Measurements from ENCODE around the gene VPS9D1.

Gene VPS9D1

DNA sequence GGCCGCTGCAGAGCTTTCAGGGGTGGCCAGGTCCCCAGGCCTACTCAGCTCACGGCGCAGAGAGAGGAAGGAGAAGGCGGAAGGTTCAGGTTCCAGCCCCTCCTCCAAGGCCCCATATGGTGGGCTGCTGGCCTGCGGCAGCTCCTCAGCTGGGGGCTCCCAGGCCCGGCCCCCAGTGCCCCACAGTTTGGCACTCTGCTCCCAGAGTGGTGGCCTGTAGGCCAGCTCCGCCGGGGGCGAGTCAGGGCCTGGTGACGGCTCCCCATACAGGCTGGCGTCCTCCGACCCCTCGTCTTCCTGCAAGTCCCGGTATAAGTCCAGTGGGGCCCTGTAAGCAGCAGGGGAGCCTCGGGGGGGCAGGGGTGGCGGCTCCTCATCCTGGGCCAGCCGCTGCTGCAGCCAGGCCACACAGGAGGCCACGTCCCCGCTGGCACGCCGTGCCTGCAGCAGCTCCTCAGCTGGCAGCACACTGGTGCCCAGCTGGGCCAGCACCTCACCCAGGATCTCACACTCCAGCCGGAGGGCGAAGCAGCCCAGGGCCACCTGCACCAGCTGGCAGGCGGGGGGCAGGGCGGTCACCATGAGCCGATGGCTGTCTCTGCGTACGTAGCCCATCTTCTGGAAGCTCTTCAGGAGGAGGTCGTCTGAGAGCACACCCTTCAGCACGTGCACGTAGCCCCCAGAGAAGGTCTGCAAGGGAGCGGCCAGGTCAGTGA is 22.9 kb downstream of the VPS9D1 start:
- TF ChIP-seq, protein P1, sequence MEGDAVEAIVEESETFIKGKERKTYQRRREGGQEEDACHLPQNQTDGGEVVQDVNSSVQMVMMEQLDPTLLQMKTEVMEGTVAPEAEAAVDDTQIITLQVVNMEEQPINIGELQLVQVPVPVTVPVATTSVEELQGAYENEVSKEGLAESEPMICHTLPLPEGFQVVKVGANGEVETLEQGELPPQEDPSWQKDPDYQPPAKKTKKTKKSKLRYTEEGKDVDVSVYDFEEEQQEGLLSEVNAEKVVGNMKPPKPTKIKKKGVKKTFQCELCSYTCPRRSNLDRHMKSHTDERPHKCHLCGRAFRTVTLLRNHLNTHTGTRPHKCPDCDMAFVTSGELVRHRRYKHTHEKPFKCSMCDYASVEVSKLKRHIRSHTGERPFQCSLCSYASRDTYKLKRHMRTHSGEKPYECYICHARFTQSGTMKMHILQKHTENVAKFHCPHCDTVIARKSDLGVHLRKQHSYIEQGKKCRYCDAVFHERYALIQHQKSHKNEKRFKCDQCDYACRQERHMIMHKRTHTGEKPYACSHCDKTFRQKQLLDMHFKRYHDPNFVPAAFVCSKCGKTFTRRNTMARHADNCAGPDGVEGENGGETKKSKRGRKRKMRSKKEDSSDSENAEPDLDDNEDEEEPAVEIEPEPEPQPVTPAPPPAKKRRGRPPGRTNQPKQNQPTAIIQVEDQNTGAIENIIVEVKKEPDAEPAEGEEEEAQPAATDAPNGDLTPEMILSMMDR (IDR thresholded peaks at IDR 0.05) = no peak

DNA sequence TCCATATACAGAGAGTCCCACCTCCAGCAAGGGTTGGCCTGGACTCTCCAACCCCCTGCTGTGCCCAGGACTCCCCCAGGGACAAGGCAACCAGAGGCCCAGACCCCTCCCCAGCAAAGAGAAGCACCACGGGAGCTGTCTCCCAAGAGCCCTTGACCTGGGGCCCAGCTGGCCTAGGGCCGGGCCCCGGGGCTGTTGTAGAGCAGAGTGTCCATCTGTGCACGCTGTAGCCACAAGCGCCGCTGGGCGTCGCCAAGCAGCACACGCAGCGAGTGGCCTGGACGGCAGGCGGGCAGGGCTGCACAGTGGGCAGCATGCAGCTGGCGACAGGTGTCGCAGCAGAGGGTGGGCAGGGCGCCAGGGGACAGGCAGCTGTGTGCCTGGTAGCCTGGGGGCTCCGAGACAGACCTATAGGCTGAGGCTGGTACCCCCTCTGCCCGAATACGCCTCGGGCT is 23.5 kb downstream of the VPS9D1 start:
- TF ChIP-seq, protein P1 (IDR thresholded peaks at IDR 0.05) = no peak

DNA sequence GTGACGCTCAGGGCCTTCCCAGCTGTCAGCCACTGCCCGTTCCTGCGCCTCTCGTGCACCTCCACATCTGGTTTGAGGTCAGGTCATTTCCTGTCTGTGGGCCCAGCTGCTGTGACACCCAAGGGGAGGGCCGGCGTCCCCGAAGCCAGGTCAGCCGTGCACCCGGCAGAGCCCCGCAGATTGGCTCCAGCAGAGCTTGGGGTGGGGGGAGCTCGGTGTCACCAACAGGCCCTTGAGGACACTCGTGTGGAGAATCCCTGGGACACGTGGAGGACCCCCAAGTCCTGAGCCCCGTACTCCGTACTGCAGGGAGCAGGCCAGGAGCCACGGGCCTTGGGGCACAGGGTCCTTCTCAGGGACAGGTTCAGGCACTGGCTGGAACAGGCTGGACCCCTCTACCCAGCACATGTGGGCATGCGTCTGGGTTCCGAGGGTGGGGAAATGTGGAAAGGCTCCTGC is 24.0 kb downstream of the VPS9D1 start:
- TF ChIP-seq, protein P1 (IDR thresholded peaks at IDR 0.05) = no peak

DNA sequence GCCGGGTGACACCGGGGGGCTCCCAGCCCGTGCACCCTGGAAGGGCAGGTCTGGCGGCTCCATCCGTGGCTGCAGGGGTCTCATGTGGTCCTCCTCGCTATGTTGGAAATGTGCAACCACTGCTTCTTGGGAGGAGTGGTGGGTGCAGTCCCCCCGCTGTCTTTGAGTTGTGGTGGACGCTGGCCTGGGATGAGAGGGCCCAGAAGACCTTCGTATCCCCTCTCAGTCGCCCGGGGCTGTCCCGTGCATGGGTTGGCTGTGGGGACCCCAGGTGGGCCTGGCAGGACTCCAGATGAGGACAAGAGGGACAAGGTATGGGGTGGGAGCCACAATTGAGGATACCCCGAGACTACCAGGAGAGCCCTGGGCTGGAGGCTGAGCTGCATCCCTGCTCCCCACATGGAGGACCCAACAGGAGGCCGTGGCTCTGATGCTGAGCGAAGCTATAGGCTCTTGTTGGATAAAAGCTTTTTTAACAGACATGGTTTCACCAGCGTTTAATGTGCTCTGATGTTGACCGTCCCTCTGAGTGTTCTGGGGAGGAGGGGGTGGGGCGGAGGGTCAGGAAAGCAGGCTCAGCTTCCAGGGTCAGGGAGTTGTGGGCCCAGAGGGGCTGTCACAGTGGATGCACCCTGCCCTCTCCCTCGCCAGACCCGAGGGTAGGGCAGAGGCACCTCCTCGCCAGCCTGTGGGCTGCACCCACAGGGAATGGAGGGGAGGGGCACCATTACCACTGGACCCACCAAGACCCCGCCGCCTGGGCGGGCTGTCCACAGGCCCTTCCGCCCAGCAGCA is 24.6 kb downstream of the VPS9D1 start:
- TF ChIP-seq, protein P1 (IDR thresholded peaks at IDR 0.05) = no peak

DNA sequence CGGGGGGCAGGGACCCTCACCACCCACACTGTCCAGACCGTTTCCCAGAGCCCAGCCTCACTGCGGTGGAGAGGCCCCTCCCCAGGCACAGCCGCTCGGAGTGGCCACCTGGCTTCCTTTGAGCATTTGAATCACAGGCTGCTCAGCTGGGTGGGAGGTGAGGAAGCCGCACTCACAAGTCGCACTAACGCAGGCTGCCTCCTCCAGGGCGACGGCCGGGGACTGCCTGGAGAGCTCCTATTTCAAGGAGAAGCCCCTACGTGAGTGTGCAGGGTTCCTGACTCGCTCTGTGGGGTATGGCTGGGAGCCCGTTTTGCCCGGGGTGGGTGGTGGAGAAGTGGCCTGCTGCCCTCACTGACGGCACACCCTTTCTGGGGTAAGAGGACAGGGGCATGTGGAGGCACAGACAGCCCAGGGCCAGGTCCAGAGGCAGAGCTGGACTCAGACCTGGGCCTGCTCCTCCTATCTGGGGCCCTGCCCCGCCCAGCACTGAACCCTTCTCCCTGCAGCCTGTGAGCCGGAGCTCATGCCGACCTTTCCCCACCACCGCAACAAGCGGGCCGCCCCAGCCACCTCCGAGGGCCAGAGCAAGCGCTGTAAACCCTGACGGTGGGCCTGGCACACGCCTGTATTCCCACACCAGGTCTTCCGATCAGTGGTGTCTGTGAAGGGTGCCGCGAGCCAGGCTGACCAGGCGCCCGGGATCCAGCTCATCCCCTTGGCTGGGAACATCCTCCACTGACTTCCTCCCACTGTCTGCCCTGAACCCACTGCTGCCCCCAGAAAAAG is 25.4 kb downstream of the VPS9D1 start:
- TF ChIP-seq, protein P1 (IDR thresholded peaks at IDR 0.05) = no peak

DNA sequence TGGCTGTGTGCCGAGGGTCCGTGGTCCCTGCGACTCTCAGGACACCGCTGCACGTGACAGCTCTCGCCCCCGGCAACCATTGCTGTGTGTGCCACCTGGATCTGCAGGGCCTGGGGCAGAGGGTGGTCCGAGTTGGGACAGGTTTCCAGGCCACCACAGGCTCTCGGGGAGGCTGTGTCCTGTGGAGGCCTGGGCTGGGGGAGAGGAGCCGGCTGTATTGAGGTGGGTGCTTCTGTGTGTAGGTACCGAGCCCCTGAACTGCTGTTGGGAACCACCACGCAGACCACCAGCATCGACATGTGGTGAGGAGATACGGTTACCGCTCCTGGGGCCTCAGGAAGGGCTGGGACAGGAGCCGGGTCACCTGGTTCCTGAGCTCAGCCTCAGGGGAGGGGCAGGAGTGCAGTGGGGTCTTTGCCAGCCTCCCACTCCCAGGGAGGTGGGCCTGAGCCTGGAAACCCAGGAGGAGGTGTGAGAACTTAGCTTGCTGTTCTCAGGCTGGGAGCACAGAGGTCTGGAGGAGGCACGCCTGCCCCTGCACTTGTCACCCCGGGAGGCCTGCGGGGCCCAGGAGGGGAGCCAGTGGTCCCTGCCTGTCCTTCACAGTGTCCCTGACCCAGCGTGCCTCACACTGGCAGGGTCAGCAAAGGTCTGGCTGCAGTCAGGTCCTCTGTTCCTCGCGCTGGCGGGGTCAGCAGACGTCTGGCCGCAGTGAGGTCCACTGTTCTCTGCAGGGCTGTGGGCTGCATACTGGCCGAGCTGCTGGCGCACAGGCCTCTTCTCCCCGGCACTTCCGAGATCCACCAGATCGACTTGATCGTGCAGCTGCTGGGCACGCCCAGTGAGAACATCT is 26.5 kb downstream of the VPS9D1 start:
- TF ChIP-seq, protein P1 (IDR thresholded peaks at IDR 0.05) = no peak
